Stimulated activated effector memory CD8-positive, alpha-beta T cell treated with anti-CD3 and anti-CD28 coated beads, Interleukin-12 subunit alpha, Interleukin-12 subunit beta, amount 100 ng/mL, for 72 hours (primary cell): ENCODE data around the gene HDHD5.
A peak's percentile ranks its signal among the peaks of the same experiment; 100 is the strongest.

Source experiments
- ATAC-seq: fragments of 150-1000 bp; cut with Tn5 transposase; 2 replicates; pipeline ENCODE4 v1.10.0; 2021
- DNase-seq, 2 donors: peaks; one replicate each; pipeline ENCODE4 v3.0.0; 2021 to 2022; ENCODE audit warnings: low spot score in 2 of 2
- H3K27ac Mint-ChIP-seq: one replicate; pipeline ENCODE4 v1.8.0; 2022; ENCODE audit warnings: mild to moderate bottlenecking, mixed read lengths
- H3K36me3 Mint-ChIP-seq: one replicate; pipeline ENCODE4 v1.8.0; 2022; ENCODE audit warnings: mild to moderate bottlenecking, mixed read lengths
- H3K4me1 Mint-ChIP-seq: one replicate; pipeline ENCODE4 v1.8.0; 2022; ENCODE audit warnings: mixed read lengths
- H3K4me3 Mint-ChIP-seq: one replicate; pipeline ENCODE4 v1.8.0; 2022; ENCODE audit warnings: mild to moderate bottlenecking, mixed read lengths
- H3K9me3 Mint-ChIP-seq: one replicate; pipeline ENCODE4 v1.8.0; 2022; ENCODE audit warnings: mixed read lengths

Gene HDHD5

GRCh38 chr22:17140022-17140421 lies 19.1 kb downstream of the HDHD5 start:
- no peak for DNase-seq
- no peak overlapping the region for H3K27ac Mint-ChIP-seq
- H3K4me3 Mint-ChIP-seq, result no peak overlapping the region
- H3K4me1 Mint-ChIP-seq, result no peaks in the 10 kb centered on the region
- peaks cover 83% of the 10 kb centered on the region for H3K36me3 Mint-ChIP-seq
- no peaks in the 10 kb centered on the region for H3K9me3 Mint-ChIP-seq
- no peak for ATAC-seq

GRCh38 chr22:17138513-17138912 lies 20.6 kb downstream of the HDHD5 start:
- DNase-seq (no peak), ATAC-seq (no peak)
- Mint-ChIP-seq H3K4me3 (no peak overlapping the region), H3K27ac (no peak overlapping the region), H3K9me3 (no peaks in the 10 kb centered on the region), H3K4me1 (no peaks in the 10 kb centered on the region), H3K36me3 (peaks cover 70% of the 10 kb centered on the region)

GRCh38 chr22:17137861-17138425 lies 21.1 kb downstream of the HDHD5 start:
- Mint-ChIP-seq H3K36me3 (peaks cover 67% of the 10 kb centered on the region), H3K9me3 (no peaks in the 10 kb centered on the region), H3K27ac (no peak overlapping the region), H3K4me3 (no peak overlapping the region), H3K4me1 (no peaks in the 10 kb centered on the region)
- DNase-seq (no peak), ATAC-seq (no peak)

DNA sequence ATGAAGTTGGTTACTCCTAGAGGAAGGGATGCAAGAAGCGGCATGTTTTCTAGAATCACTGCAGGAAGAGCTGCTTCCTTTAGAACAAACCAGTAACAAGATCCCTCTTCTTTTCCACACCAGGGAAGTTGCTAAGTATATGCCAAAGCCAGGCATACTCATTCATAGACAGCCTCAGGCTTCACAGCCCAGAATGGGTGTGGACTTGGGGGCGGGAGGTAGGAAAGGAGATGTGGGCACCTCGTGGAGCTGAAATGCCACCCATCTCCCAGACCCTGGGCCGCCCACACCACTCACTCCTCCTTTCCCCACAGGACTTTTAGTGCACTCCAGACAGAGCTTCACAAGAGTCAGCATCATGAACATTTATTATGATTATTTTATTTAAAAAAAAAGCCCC lies 21.9 kb downstream of the HDHD5 start:
- ATAC-seq (no peak), DNase-seq (no peak)
- no peaks in the 10 kb centered on the region for H3K4me1 Mint-ChIP-seq
- H3K27ac Mint-ChIP-seq, result no peak overlapping the region
- H3K4me3 Mint-ChIP-seq, result no peak overlapping the region
- peaks cover 60% of the 10 kb centered on the region for H3K36me3 Mint-ChIP-seq
- H3K9me3 Mint-ChIP-seq, result no peaks in the 10 kb centered on the region

- Mint-ChIP-seq H3K4me3 (no peak overlapping the region), H3K27ac (no peak overlapping the region), H3K4me1 (peaks cover 3% of the 10 kb centered on the region), H3K9me3 (no peaks in the 10 kb centered on the region), H3K36me3 (peaks cover 45% of the 10 kb centered on the region)
- DNase-seq (no peak), ATAC-seq (no peak)
Measured at GRCh38 chr22:17135153-17135760, 23.8 kb downstream of the HDHD5 start.

- ATAC-seq, result no peak
- Mint-ChIP-seq H3K4me3 (no peak overlapping the region), H3K9me3 (no peaks in the 10 kb centered on the region), H3K36me3 (peaks cover 23% of the 10 kb centered on the region), H3K4me1 (peaks cover 6% of the 10 kb centered on the region), H3K27ac (no peak overlapping the region)
- DNase-seq, result no peak
Measured at GRCh38 chr22:17133137-17133536, 25.9 kb downstream of the HDHD5 start.

DNA sequence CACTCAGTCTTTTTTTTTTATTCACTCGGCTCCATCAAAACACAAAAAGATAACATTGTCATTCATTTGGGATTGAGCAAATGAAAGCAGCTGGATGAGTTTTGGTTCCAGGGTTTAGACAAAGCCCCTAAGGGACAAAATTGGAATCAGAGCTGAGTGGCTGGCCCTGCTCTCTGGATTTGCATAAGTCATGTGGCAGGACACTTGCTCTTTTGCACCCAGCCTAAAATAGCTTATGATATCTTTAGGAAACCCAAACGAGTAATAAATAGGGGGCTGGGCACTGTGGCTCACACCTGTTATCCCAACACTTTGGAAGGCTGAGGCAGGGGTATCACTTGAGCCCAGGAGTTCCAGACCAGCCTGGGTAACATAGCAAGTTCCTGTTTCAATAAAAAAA lies 27.0 kb downstream of the HDHD5 start:
- Mint-ChIP-seq H3K27ac (no peak overlapping the region), H3K36me3 (peaks cover 18% of the 10 kb centered on the region), H3K9me3 (no peaks in the 10 kb centered on the region), H3K4me1 (peaks cover 6% of the 10 kb centered on the region), H3K4me3 (no peak overlapping the region)
- DNase-seq (no peak), ATAC-seq (no peak)

DNA sequence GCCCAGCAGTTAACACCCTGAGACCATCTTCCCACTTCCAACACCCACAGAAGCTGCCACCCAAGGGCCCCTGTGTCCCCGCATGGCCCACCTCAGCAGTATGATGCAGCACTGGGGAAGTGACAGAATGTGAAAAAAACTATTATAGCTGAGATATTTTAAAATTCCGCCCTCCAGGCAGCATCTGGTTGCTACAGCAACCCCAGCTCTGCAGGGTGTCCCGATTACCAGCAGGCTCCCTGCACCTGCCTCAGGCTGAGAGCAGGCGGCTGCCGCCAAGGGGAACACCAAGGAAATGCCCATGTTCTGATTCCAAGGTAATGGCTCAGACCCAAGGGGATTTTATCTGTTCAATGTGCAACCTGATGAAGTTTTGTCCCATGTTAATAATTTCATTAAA lies 27.4 kb downstream of the HDHD5 start:
- peaks cover 6% of the 10 kb centered on the region for H3K4me1 Mint-ChIP-seq
- peaks cover 14% of the 10 kb centered on the region for H3K36me3 Mint-ChIP-seq
- DNase-seq, result no peak
- no peak for ATAC-seq
- H3K27ac Mint-ChIP-seq, result no peak overlapping the region
- H3K9me3 Mint-ChIP-seq, result no peaks in the 10 kb centered on the region
- H3K4me3 Mint-ChIP-seq, result no peak overlapping the region

DNA sequence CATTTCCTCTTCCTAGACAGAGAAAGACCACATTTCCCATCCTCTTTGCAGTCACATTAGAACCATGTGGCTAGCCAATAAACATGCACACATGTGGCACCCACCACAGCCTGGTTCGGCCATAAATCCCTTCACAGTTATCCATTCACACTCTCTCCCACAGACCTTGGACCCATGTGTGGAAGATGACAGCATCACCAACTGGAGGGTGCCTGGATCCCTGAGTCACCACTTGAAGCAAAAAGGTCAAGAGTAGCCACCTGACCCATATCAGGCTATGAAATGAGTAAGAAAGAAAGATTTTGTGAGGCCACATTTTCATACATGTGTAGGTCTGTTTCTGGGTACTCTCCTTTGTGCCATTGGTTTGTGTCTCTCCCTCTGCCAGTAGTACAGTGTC lies 28.9 kb downstream of the HDHD5 start:
- ATAC-seq, result peak; percentile 43
- no peak overlapping the region for H3K4me3 Mint-ChIP-seq
- no peak for DNase-seq
- H3K4me1 Mint-ChIP-seq, result peaks cover 6% of the 10 kb centered on the region
- peaks cover 3% of the 10 kb centered on the region for H3K36me3 Mint-ChIP-seq
- H3K27ac Mint-ChIP-seq, result no peak overlapping the region
- no peaks in the 10 kb centered on the region for H3K9me3 Mint-ChIP-seq

- DNase-seq, result no peak
- Mint-ChIP-seq H3K4me3 (peak within 1 kb of the TSS; percentile 53), H3K36me3 (peaks cover 2% of the 10 kb centered on the region), H3K4me1 (peaks cover 34% of the 10 kb centered on the region), H3K27ac (no peak within 1 kb of the TSS), H3K9me3 (no peaks in the 10 kb centered on the region)
- ATAC-seq, result no peak
Measured at GRCh38 chr22:17121233-17122195, 37.6 kb downstream of the HDHD5 start, which contains the start of gene TMEM121B. TMEM121B (minus strand) TSS chr22:17121360; CDS start chr22:17121127, 233 bp downstream.

GRCh38 chr22:17120711-17121232 lies 38.3 kb downstream of the HDHD5 start:
- peaks cover 42% of the 10 kb centered on the region for H3K4me1 Mint-ChIP-seq
- peaks cover 5% of the 10 kb centered on the region for H3K36me3 Mint-ChIP-seq
- ATAC-seq (peak; percentile 25), DNase-seq (no peak)
- no peak overlapping the region for H3K27ac Mint-ChIP-seq
- no peaks in the 10 kb centered on the region for H3K9me3 Mint-ChIP-seq
- peak overlapping the region; percentile 53 for H3K4me3 Mint-ChIP-seq

DNA sequence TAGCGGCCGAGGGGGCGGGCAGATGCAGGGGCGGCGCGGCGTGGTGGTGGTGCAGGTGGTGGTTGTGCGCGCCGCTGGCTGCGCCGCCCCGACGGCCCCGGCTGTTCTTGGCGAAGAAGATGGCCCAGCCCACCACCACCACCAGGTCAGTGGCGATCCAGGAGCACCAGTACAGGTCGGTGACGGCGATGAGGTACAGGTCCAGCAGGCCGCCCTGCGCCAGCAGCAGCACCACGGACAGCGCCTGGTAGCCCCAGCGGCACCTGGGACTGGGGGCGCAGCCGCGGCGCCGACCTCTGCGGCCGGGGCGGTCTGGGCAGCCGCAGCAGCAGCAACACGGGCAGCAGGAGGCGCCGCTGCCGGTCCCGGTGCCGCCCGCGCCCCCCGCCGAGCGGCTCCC lies 38.8 kb downstream of the HDHD5 start:
- Mint-ChIP-seq H3K4me3 (peak overlapping the region; percentile 49), H3K36me3 (peaks cover 5% of the 10 kb centered on the region), H3K27ac (no peak overlapping the region), H3K9me3 (no peaks in the 10 kb centered on the region), H3K4me1 (peaks cover 46% of the 10 kb centered on the region)
- DNase-seq (peak; percentile 40 to 63), ATAC-seq (peak; percentile 67)

GRCh38 chr22:17119481-17120202 lies 39.4 kb downstream of the HDHD5 start:
- peaks cover 52% of the 10 kb centered on the region for H3K4me1 Mint-ChIP-seq
- peak overlapping the region; percentile 49 for H3K4me3 Mint-ChIP-seq
- H3K27ac Mint-ChIP-seq, result no peak overlapping the region
- ATAC-seq, result no peak
- H3K9me3 Mint-ChIP-seq, result no peaks in the 10 kb centered on the region
- H3K36me3 Mint-ChIP-seq, result peaks cover 5% of the 10 kb centered on the region
- DNase-seq, result no peak

DNA sequence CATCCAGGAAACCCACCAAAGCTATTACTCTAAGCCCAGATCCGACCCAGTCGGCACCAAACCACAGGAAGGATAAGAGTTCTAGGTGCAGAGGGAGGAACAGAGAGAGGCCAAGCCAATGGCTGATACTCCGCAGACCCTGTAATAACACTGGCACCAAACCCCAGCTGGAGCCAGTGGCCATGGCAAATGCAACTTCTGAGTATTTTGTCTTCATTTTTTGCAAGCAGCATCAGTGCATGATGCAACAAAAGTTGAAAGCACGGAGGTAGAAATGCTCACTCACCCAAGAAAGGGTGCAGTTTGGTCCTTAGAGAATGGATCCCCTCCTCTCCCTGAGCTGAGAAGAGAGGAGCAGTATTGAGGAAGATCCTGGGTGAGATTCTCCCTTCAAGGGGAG lies 40.7 kb downstream of the HDHD5 start:
- Mint-ChIP-seq H3K27ac (no peak overlapping the region), H3K9me3 (no peaks in the 10 kb centered on the region), H3K36me3 (peaks cover 5% of the 10 kb centered on the region), H3K4me3 (peak overlapping the region; percentile 49), H3K4me1 (peaks cover 61% of the 10 kb centered on the region)
- no peak for DNase-seq
- ATAC-seq, result no peak

- DNase-seq (no peak), ATAC-seq (no peak)
- Mint-ChIP-seq H3K4me3 (peak overlapping the region; percentile 49), H3K36me3 (peaks cover 5% of the 10 kb centered on the region), H3K9me3 (no peaks in the 10 kb centered on the region), H3K4me1 (peaks cover 61% of the 10 kb centered on the region), H3K27ac (peak overlapping the region; percentile 87)
Measured at GRCh38 chr22:17117890-17118289, 41.2 kb downstream of the HDHD5 start.
